SHP77 (cell line): ENCODE measurements around the gene EDEM2.
"Not testable (repeated sequence)": the region's sequence is repeated elsewhere in the genome, so short reads cannot be mapped to it uniquely, and the experiment has no call there.

Source experiments
- DNase-seq, 2 experiments: peaks; one replicate each; lab custom pipeline; 2025; lab: John Stamatoyannopoulos, UW

The EDEM2 gene

GRCh38 chr20:35085477-35086225 lies 61.5 kb downstream of the EDEM2 start:
- DNase-seq = no peak

- DNase-seq = no peak
Measured at GRCh38 chr20:35084998-35085397, 62.1 kb downstream of the EDEM2 start.

- not testable (repeated sequence) for DNase-seq
Measured at GRCh38 chr20:35080348-35080642, 66.8 kb downstream of the EDEM2 start.

GRCh38 chr20:35079472-35080347 lies 67.4 kb downstream of the EDEM2 start:
- DNase-seq = no peak

GRCh38 chr20:35077872-35078271 lies 69.3 kb downstream of the EDEM2 start:
- no peak for DNase-seq

- no peak for DNase-seq
Measured at GRCh38 chr20:35077341-35077740, 69.8 kb downstream of the EDEM2 start.

- DNase-seq = not testable (repeated sequence)
Measured at GRCh38 chr20:35071436-35072153, 75.5 kb downstream of the EDEM2 start.

GRCh38 chr20:35066194-35066593 lies 80.9 kb downstream of the EDEM2 start:
- no peak for DNase-seq
